Suppressor macrophage (primary cell): ENCODE measurements around the gene ADAMTS5.
A peak's percentile ranks its signal among the peaks of the same experiment; 100 is the strongest.

ENCODE experiments used
- DNase-seq, 4 experiments: peaks; one replicate each; pipeline ENCODE4 v3.0.0-alpha.2; 2020 to 2022

ADAMTS5 gene

DNA sequence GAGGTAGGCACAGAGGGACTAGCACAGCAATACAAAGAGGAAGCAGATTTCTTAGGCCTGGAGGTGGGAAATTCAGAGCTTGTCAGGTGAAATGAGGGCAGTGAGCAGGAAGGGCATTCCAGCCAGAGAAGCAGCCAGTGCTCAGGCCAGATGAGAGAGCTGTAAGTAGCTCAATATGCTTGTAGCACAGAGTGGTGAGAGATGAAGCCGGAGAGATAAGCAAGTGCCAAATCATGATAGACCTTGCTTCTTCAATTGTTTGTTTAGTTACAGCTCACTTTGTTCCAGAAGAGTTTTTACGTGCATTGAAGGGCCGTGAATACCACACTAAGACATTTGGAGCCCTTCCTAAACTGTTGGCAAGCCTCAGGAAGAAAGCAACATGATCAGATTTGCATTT is 79.6 kb downstream of the ADAMTS5 start:
- DNase-seq = no peak

DNA sequence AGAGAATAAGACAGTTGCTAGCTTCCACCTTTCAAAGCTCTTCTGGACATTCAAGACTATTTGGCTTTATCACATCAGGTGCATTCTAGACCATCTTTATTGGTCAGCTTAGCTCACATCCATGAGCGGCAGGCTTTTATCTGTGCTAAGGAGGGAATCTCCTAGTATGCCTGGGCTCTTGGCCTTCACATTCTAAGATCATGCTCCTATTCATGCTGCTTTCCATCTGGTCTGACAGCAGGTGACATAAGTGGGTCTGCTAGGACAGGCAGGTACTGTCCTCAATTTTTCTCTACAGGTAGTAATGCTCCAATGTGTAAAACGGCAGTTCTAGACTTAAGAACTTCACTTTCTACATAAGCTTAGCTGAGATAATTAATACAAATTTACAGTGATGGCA is 82.5 kb downstream of the ADAMTS5 start:
- DNase-seq = no peak

DNA sequence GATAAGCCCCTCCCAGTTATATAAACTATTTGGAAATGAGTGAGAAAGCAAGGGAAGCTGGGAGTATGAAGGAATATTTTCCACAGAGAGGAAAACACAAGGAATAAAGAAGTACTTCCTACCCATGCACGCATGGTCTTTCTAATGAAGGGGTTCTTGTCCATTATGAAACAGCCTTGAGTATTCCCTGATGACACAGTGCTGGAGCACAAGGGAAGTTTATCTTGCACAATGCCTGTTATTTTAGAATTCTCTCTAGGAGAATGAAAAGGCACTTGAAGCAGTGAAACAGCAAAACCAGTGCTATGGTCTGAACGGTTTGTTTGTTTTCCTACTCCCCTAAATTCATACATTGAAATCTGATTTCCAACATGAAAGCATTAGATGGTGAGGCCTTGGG is 83.1 kb downstream of the ADAMTS5 start:
- DNase-seq = no peak

DNA sequence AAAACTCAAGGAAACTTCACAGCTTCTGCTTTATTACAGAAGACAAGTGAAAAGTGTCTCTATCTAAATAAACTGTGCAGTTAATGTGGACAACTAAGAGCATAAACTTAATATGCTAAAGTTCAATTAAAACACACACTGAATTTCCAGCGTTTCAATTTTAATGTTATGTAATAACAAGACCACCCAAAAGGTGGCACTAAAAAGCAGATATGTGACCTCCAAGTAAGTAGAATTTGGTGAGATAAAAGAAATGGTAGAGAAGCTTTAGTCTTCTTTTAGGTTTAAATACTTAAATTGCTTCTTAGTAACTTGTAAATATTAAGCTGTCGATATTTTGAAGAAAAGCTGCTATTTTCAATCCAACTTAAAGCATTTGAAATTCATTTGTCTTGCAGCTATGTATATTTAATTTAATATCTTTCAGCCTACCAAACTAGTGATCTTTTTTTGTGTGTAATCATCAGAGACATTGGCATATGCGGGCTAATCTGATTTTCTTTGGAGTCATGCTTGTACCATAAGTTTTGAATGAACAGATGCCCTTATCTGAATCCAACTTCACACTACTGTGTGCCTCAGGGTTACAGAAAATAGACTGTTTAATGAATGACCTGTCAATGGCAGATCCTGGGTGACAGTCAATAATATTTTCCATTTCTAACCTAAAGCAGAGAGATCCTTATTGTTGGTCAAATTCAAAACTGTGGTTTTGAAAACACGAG is 85.2 kb downstream of the ADAMTS5 start:
- DNase-seq = peak in 3 of 4 experiments; percentile 15 to 44 (median 43)

DNA sequence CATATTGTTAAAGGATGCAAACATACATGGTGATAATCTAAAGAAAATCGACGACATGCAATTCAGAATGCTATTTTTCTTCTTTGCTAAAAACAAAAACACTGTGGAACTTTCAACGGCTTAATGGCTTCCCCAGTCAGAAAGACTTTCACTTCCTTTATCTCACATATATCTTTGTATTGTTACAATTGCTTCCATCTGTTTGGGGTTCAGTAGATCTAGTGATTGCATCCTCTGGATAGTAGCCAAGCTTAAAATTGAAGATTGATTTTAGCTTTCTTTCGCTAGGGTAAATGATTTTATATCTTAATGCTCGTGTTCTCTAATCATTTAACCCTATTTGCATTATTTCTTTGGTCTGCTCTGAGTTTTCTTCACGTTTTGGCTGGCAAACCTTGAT is 89.9 kb downstream of the ADAMTS5 start:
- peak in 1 of 4 experiments; percentile 12 for DNase-seq

DNA sequence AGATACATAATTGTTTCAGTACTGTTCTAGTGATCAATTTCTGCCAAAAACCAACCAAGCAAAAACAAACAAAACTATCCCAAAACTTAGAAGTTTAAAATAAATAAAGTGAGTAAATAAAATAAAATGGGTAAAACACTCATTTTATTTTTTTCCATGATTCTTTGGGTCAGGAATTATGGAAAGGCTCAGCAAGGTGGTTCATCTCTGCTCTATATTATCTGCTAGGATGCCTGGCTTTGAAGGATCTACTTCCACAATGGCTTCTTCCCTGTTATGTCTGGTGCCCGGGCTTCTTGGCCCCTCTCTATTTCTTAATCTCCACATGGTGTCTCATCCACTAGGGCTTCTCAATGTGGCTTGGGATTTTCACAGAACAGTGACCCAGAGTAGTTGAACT is 92.5 kb downstream of the ADAMTS5 start:
- no peak for DNase-seq
